Upper lobe of right lung (tissue), 1 donor: ENCODE results near the gene GPAT2. TPM values are rescaled to one million over a fixed set of nuclear protein-coding genes. Genes with fewer than 3 reads are reported as not detected.

Source experiments
- total RNA-seq: library from RNA; stranded (reverse); fragmentation: NEBNext Ultra II Directional; extraction: Animal tissue kit (Norgen Biotek cat#: 25700); gene quantifications from one replicate; pipeline ENCODE4 v1.2.1, GENCODE V29; 2021
- donor health status: DM: no; HTN: yes; CAD: no; lungs with severe emphysema.

Gene GPAT2
- total RNA-seq, 1 donor from 2014 or later: 3.2 TPM

Other genes with a start within 250 kb of the GPAT2 start
- 24.3 TPM for gene ANKRD36C, start 43.1 kb downstream of the GPAT2 start, total RNA-seq
- gene ADRA2B, start 81.7 kb upstream of the GPAT2 start, total RNA-seq: 0.14 TPM
- gene ASTL, start 103.6 kb upstream of the GPAT2 start, total RNA-seq: not detected
- 4.4 TPM for gene DUSP2, start 110.5 kb upstream of the GPAT2 start, total RNA-seq
- gene STARD7, start 173.9 kb upstream of the GPAT2 start, total RNA-seq: 156 TPM
- 67.3 TPM for gene TMEM127, start 231.1 kb upstream of the GPAT2 start, total RNA-seq
- gene CIAO1, start 231.3 kb upstream of the GPAT2 start, total RNA-seq: 61.7 TPM